ENCODE data around the gene PEPD.
"Not testable (repeated sequence)": the region's sequence is repeated elsewhere in the genome, so short reads cannot be mapped to it uniquely, and the experiment has no call there.

The PEPD gene

GRCh38 chr19:33492090-33492489 is 29.5 kb downstream of the PEPD start:
- 100% methylated on average over 2 of the region's 7 CpGs for WGBS (ENCODE audit: insufficient coverage)
- Histone ChIP-seq H3K4me1 (ENCODE audit: control extremely low read depth in 1 of 4, control insufficient read depth in 4 of 4, insufficient read depth in 4 of 4, low read length in 3 of 4) (no peaks in the 10 kb centered on the region), H3K9me3 (ENCODE audit: control extremely low read depth in 1 of 5, control insufficient read depth in 4 of 5, insufficient read depth in 2 of 5, low read depth in 1 of 5, low read length in 4 of 5) (no peaks in the 10 kb centered on the region), H3K36me3 (ENCODE audit: control insufficient read depth in 4 of 4, insufficient read depth in 4 of 4, low read length in 3 of 4) (peaks cover 0 to 2% (median 0%) of the 10 kb centered on the region in 4 experiments), H3K27ac (ENCODE audit: insufficient read depth in 1 of 2, low read depth in 1 of 2, low read length in 2 of 2, poor library complexity in 1 of 2, severe bottlenecking in 2 of 2) (no peak overlapping the region), H3K27me3 (replicated peaks in 2 of 5; ENCODE audit: control insufficient read depth in 4 of 5, insufficient read depth in 5 of 5, low read length in 4 of 5) (no peaks in the 10 kb centered on the region), H3K4me3 (ENCODE audit: control insufficient read depth in 1 of 7, extremely low read depth in 1 of 7, insufficient read depth in 4 of 7, low read depth in 2 of 7, low read length in 6 of 7) (no peak overlapping the region)
- POLR2A ChIA-PET: no interaction called here
- no peak for DNase-seq
- CTCF ChIA-PET: no interaction called here

GRCh38 chr19:33490596-33490995 is 31.0 kb downstream of the PEPD start:
- CTCF ChIA-PET: not testable (repeated sequence)
- WGBS (ENCODE audit: insufficient coverage): 98% methylated on average over 8 of the region's 8 CpGs

GRCh38 chr19:33490041-33490451 is 31.5 kb downstream of the PEPD start:
- POLR2A ChIA-PET: no interaction called here
- Histone ChIP-seq H3K27me3 (replicated peaks in 2 of 5; ENCODE audit: control insufficient read depth in 4 of 5, insufficient read depth in 5 of 5, low read length in 4 of 5) (no peaks in the 10 kb centered on the region), H3K4me3 (ENCODE audit: control insufficient read depth in 1 of 7, extremely low read depth in 1 of 7, insufficient read depth in 4 of 7, low read depth in 2 of 7, low read length in 6 of 7) (no peak overlapping the region), H3K27ac (ENCODE audit: insufficient read depth in 1 of 2, low read depth in 1 of 2, low read length in 2 of 2, poor library complexity in 1 of 2, severe bottlenecking in 2 of 2) (no peak overlapping the region), H3K4me1 (ENCODE audit: control extremely low read depth in 1 of 4, control insufficient read depth in 4 of 4, insufficient read depth in 4 of 4, low read length in 3 of 4) (no peaks in the 10 kb centered on the region), H3K9me3 (ENCODE audit: control extremely low read depth in 1 of 5, control insufficient read depth in 4 of 5, insufficient read depth in 2 of 5, low read depth in 1 of 5, low read length in 4 of 5) (no peaks in the 10 kb centered on the region), H3K36me3 (ENCODE audit: control insufficient read depth in 4 of 4, insufficient read depth in 4 of 4, low read length in 3 of 4) (no peaks in the 10 kb centered on the region)
- no peak for DNase-seq
- CTCF ChIA-PET: no interaction called here
- 93% methylated on average over 6 of the region's 9 CpGs for WGBS (ENCODE audit: insufficient coverage)

More at GRCh38 chr19:33490596-33490995, 31.0 kb downstream of the PEPD start:
- H3K27ac ChIP-seq (ENCODE audit: insufficient read depth in 1 of 2, low read depth in 1 of 2, low read length in 2 of 2, poor library complexity in 1 of 2, severe bottlenecking in 2 of 2); H3K36me3 ChIP-seq (ENCODE audit: control insufficient read depth in 4 of 4, insufficient read depth in 4 of 4, low read length in 3 of 4); DNase-seq; POLR2A ChIA-PET; H3K27me3 ChIP-seq (replicated peaks in 2 of 5; ENCODE audit: control insufficient read depth in 4 of 5, insufficient read depth in 5 of 5, low read length in 4 of 5); H3K4me1 ChIP-seq (ENCODE audit: control extremely low read depth in 1 of 4, control insufficient read depth in 4 of 4, insufficient read depth in 4 of 4, low read length in 3 of 4); H3K9me3 ChIP-seq (ENCODE audit: control extremely low read depth in 1 of 5, control insufficient read depth in 4 of 5, insufficient read depth in 2 of 5, low read depth in 1 of 5, low read length in 4 of 5); H3K4me3 ChIP-seq (ENCODE audit: control insufficient read depth in 1 of 7, extremely low read depth in 1 of 7, insufficient read depth in 4 of 7, low read depth in 2 of 7, low read length in 6 of 7): not testable (repeated sequence)

- no peaks in the 10 kb centered on the region for H3K4me1 ChIP-seq (ENCODE audit: control extremely low read depth in 1 of 4, control insufficient read depth in 4 of 4, insufficient read depth in 4 of 4, low read length in 3 of 4)
- CTCF ChIA-PET: no interaction called here
- no peaks in the 10 kb centered on the region for H3K9me3 ChIP-seq (ENCODE audit: control extremely low read depth in 1 of 5, control insufficient read depth in 4 of 5, insufficient read depth in 2 of 5, low read depth in 1 of 5, low read length in 4 of 5)
- H3K4me3 ChIP-seq (ENCODE audit: control insufficient read depth in 1 of 7, extremely low read depth in 1 of 7, insufficient read depth in 4 of 7, low read depth in 2 of 7, low read length in 6 of 7): no peak overlapping the region
- no peaks in the 10 kb centered on the region for H3K36me3 ChIP-seq (ENCODE audit: control insufficient read depth in 4 of 4, insufficient read depth in 4 of 4, low read length in 3 of 4)
- POLR2A ChIA-PET: no interaction called here
- no peaks in the 10 kb centered on the region for H3K27me3 ChIP-seq (replicated peaks in 2 of 5; ENCODE audit: control insufficient read depth in 4 of 5, insufficient read depth in 5 of 5, low read length in 4 of 5)
- DNase-seq: no peak
- no peak overlapping the region for H3K27ac ChIP-seq (ENCODE audit: insufficient read depth in 1 of 2, low read depth in 1 of 2, low read length in 2 of 2, poor library complexity in 1 of 2, severe bottlenecking in 2 of 2)
- WGBS (ENCODE audit: insufficient coverage): 98% methylated on average over 7 of the region's 8 CpGs
These were observed 32.8 kb downstream of the PEPD start for GRCh38 chr19:33488826-33489225.

GRCh38 chr19:33487901-33488800 is 33.4 kb downstream of the PEPD start:
- Histone ChIP-seq H3K27ac (ENCODE audit: insufficient read depth in 1 of 2, low read depth in 1 of 2, low read length in 2 of 2, poor library complexity in 1 of 2, severe bottlenecking in 2 of 2) (no peak overlapping the region), H3K27me3 (replicated peaks in 2 of 5; ENCODE audit: control insufficient read depth in 4 of 5, insufficient read depth in 5 of 5, low read length in 4 of 5) (no peaks in the 10 kb centered on the region), H3K9me3 (ENCODE audit: control extremely low read depth in 1 of 5, control insufficient read depth in 4 of 5, insufficient read depth in 2 of 5, low read depth in 1 of 5, low read length in 4 of 5) (peaks cover 0 to 2% (median 0%) of the 10 kb centered on the region in 5 experiments), H3K4me3 (ENCODE audit: control insufficient read depth in 1 of 7, extremely low read depth in 1 of 7, insufficient read depth in 4 of 7, low read depth in 2 of 7, low read length in 6 of 7) (no peak overlapping the region), H3K4me1 (ENCODE audit: control extremely low read depth in 1 of 4, control insufficient read depth in 4 of 4, insufficient read depth in 4 of 4, low read length in 3 of 4) (no peaks in the 10 kb centered on the region), H3K36me3 (ENCODE audit: control insufficient read depth in 4 of 4, insufficient read depth in 4 of 4, low read length in 3 of 4) (no peaks in the 10 kb centered on the region)
- DNase-seq: no peak
- 97% methylated on average over 12 of the region's 16 CpGs for WGBS (ENCODE audit: insufficient coverage)
- ChIA-PET CTCF (no interaction called here), POLR2A (no interaction called here)

GRCh38 chr19:33486936-33487811 is 34.4 kb downstream of the PEPD start:
- CTCF ChIA-PET: no interaction called here
- peaks cover 0 to 10% (median 3%) of the 10 kb centered on the region in 5 experiments for H3K9me3 ChIP-seq (ENCODE audit: control extremely low read depth in 1 of 5, control insufficient read depth in 4 of 5, insufficient read depth in 2 of 5, low read depth in 1 of 5, low read length in 4 of 5)
- H3K36me3 ChIP-seq (ENCODE audit: control insufficient read depth in 4 of 4, insufficient read depth in 4 of 4, low read length in 3 of 4): peaks cover 0 to 2% (median 0%) of the 10 kb centered on the region in 4 experiments
- no peak overlapping the region for H3K27ac ChIP-seq (ENCODE audit: insufficient read depth in 1 of 2, low read depth in 1 of 2, low read length in 2 of 2, poor library complexity in 1 of 2, severe bottlenecking in 2 of 2)
- no peak overlapping the region for H3K4me3 ChIP-seq (ENCODE audit: control insufficient read depth in 1 of 7, extremely low read depth in 1 of 7, insufficient read depth in 4 of 7, low read depth in 2 of 7, low read length in 6 of 7)
- no peaks in the 10 kb centered on the region for H3K4me1 ChIP-seq (ENCODE audit: control extremely low read depth in 1 of 4, control insufficient read depth in 4 of 4, insufficient read depth in 4 of 4, low read length in 3 of 4)
- POLR2A ChIA-PET: no interaction called here
- H3K27me3 ChIP-seq (replicated peaks in 2 of 5; ENCODE audit: control insufficient read depth in 4 of 5, insufficient read depth in 5 of 5, low read length in 4 of 5): no peaks in the 10 kb centered on the region
- DNase-seq: no peak
- WGBS (ENCODE audit: insufficient coverage): 98% methylated on average over 22 of the region's 23 CpGs

- 92% methylated on average over 7 of the region's 8 CpGs for WGBS (ENCODE audit: insufficient coverage)
- no peak overlapping the region for H3K4me3 ChIP-seq (ENCODE audit: control insufficient read depth in 1 of 7, extremely low read depth in 1 of 7, insufficient read depth in 4 of 7, low read depth in 2 of 7, low read length in 6 of 7)
- POLR2A ChIA-PET: no interaction called here
- CTCF ChIA-PET: no interaction called here
- no peak for DNase-seq
- no peaks in the 10 kb centered on the region for H3K27me3 ChIP-seq (replicated peaks in 2 of 5; ENCODE audit: control insufficient read depth in 4 of 5, insufficient read depth in 5 of 5, low read length in 4 of 5)
- H3K4me1 ChIP-seq (ENCODE audit: control extremely low read depth in 1 of 4, control insufficient read depth in 4 of 4, insufficient read depth in 4 of 4, low read length in 3 of 4): no peaks in the 10 kb centered on the region
- peaks cover 0 to 2% (median 0%) of the 10 kb centered on the region in 4 experiments for H3K36me3 ChIP-seq (ENCODE audit: control insufficient read depth in 4 of 4, insufficient read depth in 4 of 4, low read length in 3 of 4)
- H3K27ac ChIP-seq (ENCODE audit: insufficient read depth in 1 of 2, low read depth in 1 of 2, low read length in 2 of 2, poor library complexity in 1 of 2, severe bottlenecking in 2 of 2): no peak overlapping the region
- peaks cover 0 to 10% (median 3%) of the 10 kb centered on the region in 5 experiments for H3K9me3 ChIP-seq (ENCODE audit: control extremely low read depth in 1 of 5, control insufficient read depth in 4 of 5, insufficient read depth in 2 of 5, low read depth in 1 of 5, low read length in 4 of 5)
These were observed 35.2 kb downstream of the PEPD start for GRCh38 chr19:33486407-33486806.

All from common myeloid progenitor, CD34-positive (primary cell).